Endothelial cell (in vitro differentiated cells): ENCODE measurements around the gene FAM222B. TPM values are rescaled to one million over a fixed set of nuclear protein-coding genes. Genes with fewer than 3 reads are reported as not detected.
"Not testable (repeated sequence)": the region's sequence is repeated elsewhere in the genome, so short reads cannot be mapped to it uniquely, and the experiment has no call there.

Experiments
- DNase-seq: peaks from one replicate; pipeline ENCODE4 v3.0.0; 2021; ENCODE audit warnings: low spot score
- H3K27ac Mint-ChIP-seq: one replicate; pipeline ENCODE4 v1.8.0; 2021; ENCODE audit warnings: mixed read lengths, inconsistent platforms; ENCODE audit not compliant: unreplicated experiment
- H3K27me3 Mint-ChIP-seq: one replicate; pipeline ENCODE4 v1.8.0; 2021; ENCODE audit warnings: mild to moderate bottlenecking, moderate library complexity, mixed read lengths, inconsistent platforms; ENCODE audit not compliant: unreplicated experiment
- H3K36me3 Mint-ChIP-seq: one replicate; pipeline ENCODE4 v1.8.0; 2021; ENCODE audit warnings: mild to moderate bottlenecking, low read depth, mixed read lengths, inconsistent platforms; ENCODE audit not compliant: unreplicated experiment
- H3K4me1 Mint-ChIP-seq: one replicate; pipeline ENCODE4 v1.8.0; 2021; ENCODE audit warnings: mild to moderate bottlenecking, mixed read lengths, inconsistent platforms; ENCODE audit not compliant: unreplicated experiment
- H3K4me3 Mint-ChIP-seq: one replicate; pipeline ENCODE4 v1.8.0; 2021; ENCODE audit warnings: mild to moderate bottlenecking, mixed read lengths, inconsistent platforms; ENCODE audit not compliant: unreplicated experiment
- H3K9me3 Mint-ChIP-seq: one replicate; pipeline ENCODE4 v1.8.0; 2021; ENCODE audit warnings: mixed read lengths, inconsistent platforms; ENCODE audit not compliant: unreplicated experiment
- total RNA-seq: library from RNA; stranded (reverse); fragmentation: NEBNext Ultra II Directional; extraction: Animal tissue kit (Norgen Biotek cat#: 25700); gene quantifications from one replicate; pipeline ENCODE4 v1.2.1, GENCODE V29; 2021; ENCODE audit not compliant: unreplicated experiment
- TF ChIP-seq, protein P1 (sequence below): fragments of 200-600 bp; sonication (generic); IDR thresholded peaks from one replicate; pipeline ENCODE4 v1.5.0; 2021; ENCODE audit warnings: antibody characterized with exemption; ENCODE audit not compliant: unreplicated experiment

The FAM222B gene
- total RNA-seq, 1 donor from 2014 or later = 69.9 TPM

DNA sequence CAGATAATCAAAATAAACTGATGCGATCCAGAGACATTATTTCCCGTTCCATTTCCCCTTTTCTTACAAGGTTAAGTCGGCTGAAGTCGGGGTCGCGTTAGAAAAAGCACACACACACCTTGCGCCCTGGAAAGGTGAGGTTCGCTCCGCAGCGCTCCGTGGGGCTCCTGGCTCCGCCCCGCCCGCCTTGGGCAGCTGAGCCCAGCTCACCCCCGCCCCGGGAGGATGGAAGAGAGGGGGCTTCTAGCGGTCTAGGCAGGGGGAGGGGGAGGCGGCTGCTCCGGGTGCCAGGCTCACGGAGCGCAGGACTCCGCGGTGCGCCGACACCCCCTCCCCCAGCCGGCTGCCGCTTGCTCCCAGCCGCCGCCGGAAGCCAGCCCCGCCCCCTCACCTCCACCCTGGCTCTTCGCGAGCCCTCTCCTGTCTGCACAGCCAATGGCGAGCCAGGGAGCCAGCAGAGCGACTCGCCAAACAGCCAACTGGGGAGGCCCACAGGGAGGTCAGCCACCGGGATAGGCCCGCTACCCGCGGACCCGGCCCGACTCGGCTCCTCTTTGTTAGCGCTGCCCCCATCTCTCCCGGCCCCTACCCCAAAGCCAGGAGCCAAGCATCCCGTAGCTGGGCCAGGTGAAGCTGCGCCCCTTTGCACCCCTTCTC lies 30.4 kb downstream of the FAM222B start:
- TF ChIP-seq, protein P1, sequence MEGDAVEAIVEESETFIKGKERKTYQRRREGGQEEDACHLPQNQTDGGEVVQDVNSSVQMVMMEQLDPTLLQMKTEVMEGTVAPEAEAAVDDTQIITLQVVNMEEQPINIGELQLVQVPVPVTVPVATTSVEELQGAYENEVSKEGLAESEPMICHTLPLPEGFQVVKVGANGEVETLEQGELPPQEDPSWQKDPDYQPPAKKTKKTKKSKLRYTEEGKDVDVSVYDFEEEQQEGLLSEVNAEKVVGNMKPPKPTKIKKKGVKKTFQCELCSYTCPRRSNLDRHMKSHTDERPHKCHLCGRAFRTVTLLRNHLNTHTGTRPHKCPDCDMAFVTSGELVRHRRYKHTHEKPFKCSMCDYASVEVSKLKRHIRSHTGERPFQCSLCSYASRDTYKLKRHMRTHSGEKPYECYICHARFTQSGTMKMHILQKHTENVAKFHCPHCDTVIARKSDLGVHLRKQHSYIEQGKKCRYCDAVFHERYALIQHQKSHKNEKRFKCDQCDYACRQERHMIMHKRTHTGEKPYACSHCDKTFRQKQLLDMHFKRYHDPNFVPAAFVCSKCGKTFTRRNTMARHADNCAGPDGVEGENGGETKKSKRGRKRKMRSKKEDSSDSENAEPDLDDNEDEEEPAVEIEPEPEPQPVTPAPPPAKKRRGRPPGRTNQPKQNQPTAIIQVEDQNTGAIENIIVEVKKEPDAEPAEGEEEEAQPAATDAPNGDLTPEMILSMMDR = no peak
- peak; percentile 97 for DNase-seq
- peak overlapping the region; percentile 92 for H3K4me3 Mint-ChIP-seq
- peaks cover 7% of the 10 kb centered on the region for H3K27me3 Mint-ChIP-seq
- no peaks in the 10 kb centered on the region for H3K9me3 Mint-ChIP-seq
- peaks cover 3% of the 10 kb centered on the region for H3K36me3 Mint-ChIP-seq
- H3K27ac Mint-ChIP-seq = peak overlapping the region; percentile 96
- peaks cover 33% of the 10 kb centered on the region for H3K4me1 Mint-ChIP-seq

DNA sequence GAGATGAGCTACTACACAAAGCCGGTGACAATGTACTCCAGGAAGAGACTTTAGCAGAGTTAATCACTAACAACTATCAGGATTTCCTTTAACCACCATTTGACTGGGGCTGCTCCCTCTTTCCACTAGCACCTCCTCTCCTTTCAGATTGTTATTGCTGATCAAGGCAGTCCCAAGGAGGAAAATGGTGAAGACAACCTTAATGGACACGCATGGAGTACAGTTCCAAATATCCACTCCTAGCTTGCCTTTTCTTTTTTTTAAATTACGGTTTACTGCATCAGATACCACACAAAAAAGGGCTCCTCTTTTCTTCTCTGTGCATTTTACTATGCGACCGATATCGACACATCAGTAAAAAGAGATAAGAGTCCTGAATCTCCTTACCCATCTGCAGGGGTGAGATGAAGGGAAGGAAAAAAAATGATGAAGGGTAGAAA lies 30.9 kb downstream of the FAM222B start:
- TF ChIP-seq, protein P1 = no peak
- H3K4me1 Mint-ChIP-seq = peaks cover 33% of the 10 kb centered on the region
- peak; percentile 13 for DNase-seq

DNA sequence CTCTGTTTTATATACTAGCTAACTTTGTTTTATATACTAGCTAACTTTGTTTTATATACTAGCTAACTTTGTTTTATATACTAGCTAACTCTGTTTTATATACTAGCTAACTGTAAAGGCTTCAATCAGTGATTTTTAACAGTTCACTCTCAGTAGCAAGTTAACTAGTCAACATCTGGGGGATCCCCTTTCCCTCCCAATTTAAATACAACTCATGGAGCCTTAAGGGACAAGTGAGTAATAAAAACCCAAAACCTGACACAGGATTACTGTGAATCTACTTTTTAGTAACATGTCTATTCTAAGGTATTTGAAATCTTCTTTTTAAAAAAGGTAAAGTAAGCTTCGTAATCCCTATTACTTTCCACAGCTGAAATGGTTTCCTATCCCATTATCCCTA lies 32.2 kb downstream of the FAM222B start:
- peaks cover 7% of the 10 kb centered on the region for H3K27me3 Mint-ChIP-seq
- H3K27ac Mint-ChIP-seq = peak overlapping the region; percentile 74
- H3K36me3 Mint-ChIP-seq = peaks cover 8% of the 10 kb centered on the region
- no peaks in the 10 kb centered on the region for H3K9me3 Mint-ChIP-seq
- no peak for DNase-seq
- TF ChIP-seq, protein P1 = no peak
- H3K4me3 Mint-ChIP-seq = no peak overlapping the region
- H3K4me1 Mint-ChIP-seq = peaks cover 33% of the 10 kb centered on the region

More for the DNA sequence above, 30.9 kb downstream of the FAM222B start:
- Mint-ChIP-seq H3K27ac (peak overlapping the region; percentile 96), H3K36me3 (peaks cover 3% of the 10 kb centered on the region), H3K4me3 (peak overlapping the region; percentile 92), H3K9me3 (no peaks in the 10 kb centered on the region), H3K27me3 (peaks cover 7% of the 10 kb centered on the region)

DNA sequence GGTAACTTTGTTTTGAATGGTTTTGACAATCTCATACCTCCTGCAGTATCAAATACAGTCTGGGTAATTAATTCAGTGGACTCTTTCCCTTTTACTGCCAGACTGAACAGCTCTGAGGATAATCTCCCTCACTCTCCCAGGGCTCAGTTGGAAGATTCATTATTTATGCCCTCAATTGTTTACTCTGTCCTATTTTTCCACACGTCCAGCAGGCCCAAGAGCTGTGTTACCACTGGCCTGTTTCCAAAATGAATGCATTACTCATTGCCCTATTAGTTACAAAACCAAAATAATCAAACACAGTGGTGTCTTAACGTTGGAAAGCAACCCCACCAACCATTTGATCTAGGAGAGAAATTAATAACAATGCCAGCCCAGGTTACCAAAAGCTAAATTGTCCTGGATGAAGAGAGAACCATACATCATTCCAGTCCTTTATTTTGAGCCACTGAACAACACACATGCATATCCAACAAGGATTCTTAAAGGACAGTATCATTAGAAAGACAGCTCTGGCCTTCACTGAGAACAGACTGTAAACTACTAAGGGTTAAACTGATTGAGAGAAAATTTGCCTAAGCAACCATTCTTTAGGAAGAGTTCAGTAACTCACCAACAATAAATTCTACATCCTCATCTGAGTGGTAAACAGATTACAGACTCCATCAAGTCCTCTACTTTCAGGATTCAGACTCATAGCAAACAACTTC lies 34.5 kb downstream of the FAM222B start:
- peaks cover 31% of the 10 kb centered on the region for H3K4me1 Mint-ChIP-seq
- TF ChIP-seq, protein P1 = no peak
- H3K36me3 Mint-ChIP-seq = peaks cover 12% of the 10 kb centered on the region
- peak overlapping the region; percentile 76 for H3K4me3 Mint-ChIP-seq
- no peak for DNase-seq
- peaks cover 7% of the 10 kb centered on the region for H3K27me3 Mint-ChIP-seq
- no peaks in the 10 kb centered on the region for H3K9me3 Mint-ChIP-seq
- peak overlapping the region; percentile 98 for H3K27ac Mint-ChIP-seq

DNA sequence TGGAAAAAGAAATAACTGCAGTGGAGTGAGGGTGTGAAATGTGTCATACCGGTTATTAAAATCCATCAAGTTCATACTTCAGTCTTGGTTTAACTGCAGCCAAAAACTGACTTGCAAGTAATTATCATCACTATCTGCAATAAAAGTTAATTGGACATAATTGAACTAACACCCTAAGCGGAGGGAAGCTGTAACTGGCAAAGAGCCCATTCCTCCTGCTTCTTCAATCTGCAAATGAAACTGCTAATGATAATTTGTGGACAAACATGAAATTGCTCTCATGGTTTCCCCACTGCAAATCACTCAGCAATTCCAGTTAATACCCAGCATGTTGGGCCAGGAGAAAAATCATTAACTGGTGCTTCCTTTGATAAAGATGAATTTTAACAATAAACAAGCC lies 46.5 kb downstream of the FAM222B start:
- no peak overlapping the region for H3K27ac Mint-ChIP-seq
- no peaks in the 10 kb centered on the region for H3K9me3 Mint-ChIP-seq
- peaks cover 5% of the 10 kb centered on the region for H3K4me1 Mint-ChIP-seq
- H3K36me3 Mint-ChIP-seq = peaks cover 7% of the 10 kb centered on the region
- H3K27me3 Mint-ChIP-seq = peaks cover 2% of the 10 kb centered on the region
- no peak for DNase-seq
- TF ChIP-seq, protein P1 = no peak
- no peak overlapping the region for H3K4me3 Mint-ChIP-seq

DNA sequence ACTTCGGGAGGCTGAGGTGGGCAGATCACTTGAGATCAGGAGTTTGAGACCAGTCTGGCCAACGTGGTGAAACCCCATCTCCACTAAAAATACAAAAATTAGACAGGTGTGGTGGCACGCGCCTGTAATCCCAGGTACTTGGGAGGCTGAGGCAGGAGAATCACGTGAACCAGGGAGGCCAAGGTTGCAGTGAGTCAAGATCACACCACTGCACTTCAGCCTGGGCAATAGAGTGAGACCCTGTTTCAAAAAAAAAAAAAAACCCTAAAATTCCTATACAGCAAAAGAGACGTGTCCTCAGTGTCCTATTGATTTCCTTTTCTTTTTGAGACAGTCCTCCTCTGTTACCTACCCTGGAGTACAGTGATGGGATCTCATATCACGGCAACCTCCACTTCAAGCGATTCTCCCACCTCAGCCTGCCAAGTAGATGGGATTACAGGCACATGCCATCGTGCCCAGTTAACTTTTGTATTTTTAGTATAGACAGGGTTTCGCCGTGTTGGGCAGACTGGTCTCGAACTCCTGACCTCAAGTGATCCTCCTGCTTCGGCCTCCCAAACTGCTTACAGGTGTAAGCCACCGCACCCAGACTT lies 47.6 kb downstream of the FAM222B start:
- H3K36me3 Mint-ChIP-seq, H3K27me3 Mint-ChIP-seq, H3K9me3 Mint-ChIP-seq, H3K4me3 Mint-ChIP-seq, H3K27ac Mint-ChIP-seq, DNase-seq, H3K4me1 Mint-ChIP-seq: not testable (repeated sequence)
